Gastroesophageal sphincter (tissue), 4 donors: ENCODE measurements around the gene NAALAD2. TPM values are rescaled to one million over a fixed set of nuclear protein-coding genes. Genes with fewer than 3 reads are reported as not detected.
"Not testable (repeated sequence)": the region's sequence is repeated elsewhere in the genome, so short reads cannot be mapped to it uniquely, and the experiment has no call there.

Source experiments
- ATAC-seq: fragments of 150-250 bp; one replicate; pipeline ENCODE4 v1.9.1; 2016; ENCODE audit warnings: mild to moderate bottlenecking, moderate library complexity
- H3K27ac ChIP-seq, 4 donors: fragments of 200-600 bp; sonication (generic) in 3 of 4; 1 replicate in 3 of 4; 2 replicates in 1 of 4; pipeline ENCODE4 v1.5.1; 2016 to 2019
- H3K27me3 ChIP-seq: fragments of 200-600 bp; sonication (generic); one replicate; pipeline ENCODE4 v1.5.1; 2019
- H3K36me3 ChIP-seq, 2 donors: fragments of 200-600 bp; sonication (generic); one replicate each; pipeline ENCODE4 v1.5.1; 2019; ENCODE audit warnings: control low read depth in 1 of 2
- H3K4me1 ChIP-seq, 3 donors: fragments of 200-600 bp; sonication (generic); 1 replicate in 2 of 3; 2 replicates in 1 of 3; pipeline ENCODE4 v1.5.1; 2016 to 2019; ENCODE audit warnings: control low read depth in 2 of 3
- H3K4me3 ChIP-seq, 2 donors: fragments of 200-600 bp; sonication (generic); one replicate each; pipeline ENCODE4 v1.5.1; 2019; ENCODE audit warnings: mild to moderate bottlenecking in 1 of 2, moderate library complexity in 1 of 2
- H3K9me3 ChIP-seq, 3 donors: fragments of 200-600 bp; sonication (generic); one replicate each; pipeline ENCODE4 v1.5.1; 2017 to 2019; ENCODE audit warnings: control low read depth in 2 of 3
- EP300 ChIP-seq: sonication (generic); formaldehyde crosslinking; IDR thresholded peaks from one replicate; pipeline ENCODE4 v1.6.1; 2017; ENCODE audit warnings: antibody characterized with exemption, mild to moderate bottlenecking
- POLR2A ChIP-seq, 2 donors: fragments of 450-650 bp; IDR thresholded peaks; one replicate each; pipeline ENCODE4 v1.6.1; 2017; ENCODE audit warnings: antibody characterized with exemption in 2 of 2, mild to moderate bottlenecking in 2 of 2, moderate library complexity in 1 of 2
- POLR2AphosphoS5 ChIP-seq: sonication (generic); formaldehyde crosslinking; IDR thresholded peaks from one replicate; pipeline ENCODE4 v1.6.1; 2017; ENCODE audit warnings: antibody characterized with exemption
- WGBS, 2 donors: methylation state at CpG; one replicate each; pipeline ENCODE4 v1.1.5; 2018; ENCODE audit warnings: low coverage in 1 of 2; 5-methylcytosine and 5-hydroxymethylcytosine counted together
- total RNA-seq, 4 donors: library from RNA; depleted of rRNA; stranded (reverse); fragments of >200 nt; gene quantifications; one replicate each; pipeline ENCODE4 v1.1.0, GENCODE V29; 2016
- TF ChIP-seq, protein P1 (sequence below), 4 experiments: fragments of 200-600 bp in 2 of 4; fragments of 450-650 bp in 2 of 4; sonication (generic) in 1 of 4; IDR thresholded peaks; one replicate each; pipeline ENCODE4 v1.5.1; 2017 to 2019; ENCODE audit warnings: antibody characterized with exemption in 4 of 4, mild to moderate bottlenecking in 2 of 4, moderate library complexity in 2 of 4

NAALAD2 gene
- total RNA-seq, 4 donors from 2014 or later = 0.66 to 2.8 (median 1.7) TPM

GRCh38 chr11:90135016-90135415 is 553 bp downstream of the NAALAD2 start:
- WGBS, 2 donors = 1% methylated on average over 5 of the region's 5 CpGs
- H3K4me3 ChIP-seq = peak overlapping the region; percentile 20 to 56
- H3K27me3 ChIP-seq = peaks cover 10% of the 10 kb centered on the region
- H3K36me3 ChIP-seq = no peaks in the 10 kb centered on the region
- H3K4me1 ChIP-seq = peaks cover 0 to 12% (median 0%) of the 10 kb centered on the region in 3 donors
- ATAC-seq = no peak
- peak overlapping the region in 2 of 4 donors; percentile 18 to 58 for H3K27ac ChIP-seq
- no peak for TF ChIP-seq EP300
- TF ChIP-seq POLR2AphosphoS5 = no peak
- no peak for TF ChIP-seq POLR2A (IDR thresholded peaks at IDR 0.05)
- TF ChIP-seq, protein P1, sequence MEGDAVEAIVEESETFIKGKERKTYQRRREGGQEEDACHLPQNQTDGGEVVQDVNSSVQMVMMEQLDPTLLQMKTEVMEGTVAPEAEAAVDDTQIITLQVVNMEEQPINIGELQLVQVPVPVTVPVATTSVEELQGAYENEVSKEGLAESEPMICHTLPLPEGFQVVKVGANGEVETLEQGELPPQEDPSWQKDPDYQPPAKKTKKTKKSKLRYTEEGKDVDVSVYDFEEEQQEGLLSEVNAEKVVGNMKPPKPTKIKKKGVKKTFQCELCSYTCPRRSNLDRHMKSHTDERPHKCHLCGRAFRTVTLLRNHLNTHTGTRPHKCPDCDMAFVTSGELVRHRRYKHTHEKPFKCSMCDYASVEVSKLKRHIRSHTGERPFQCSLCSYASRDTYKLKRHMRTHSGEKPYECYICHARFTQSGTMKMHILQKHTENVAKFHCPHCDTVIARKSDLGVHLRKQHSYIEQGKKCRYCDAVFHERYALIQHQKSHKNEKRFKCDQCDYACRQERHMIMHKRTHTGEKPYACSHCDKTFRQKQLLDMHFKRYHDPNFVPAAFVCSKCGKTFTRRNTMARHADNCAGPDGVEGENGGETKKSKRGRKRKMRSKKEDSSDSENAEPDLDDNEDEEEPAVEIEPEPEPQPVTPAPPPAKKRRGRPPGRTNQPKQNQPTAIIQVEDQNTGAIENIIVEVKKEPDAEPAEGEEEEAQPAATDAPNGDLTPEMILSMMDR (IDR thresholded peaks at IDR 0.05) = no peak
- no peaks in the 10 kb centered on the region for H3K9me3 ChIP-seq

DNA sequence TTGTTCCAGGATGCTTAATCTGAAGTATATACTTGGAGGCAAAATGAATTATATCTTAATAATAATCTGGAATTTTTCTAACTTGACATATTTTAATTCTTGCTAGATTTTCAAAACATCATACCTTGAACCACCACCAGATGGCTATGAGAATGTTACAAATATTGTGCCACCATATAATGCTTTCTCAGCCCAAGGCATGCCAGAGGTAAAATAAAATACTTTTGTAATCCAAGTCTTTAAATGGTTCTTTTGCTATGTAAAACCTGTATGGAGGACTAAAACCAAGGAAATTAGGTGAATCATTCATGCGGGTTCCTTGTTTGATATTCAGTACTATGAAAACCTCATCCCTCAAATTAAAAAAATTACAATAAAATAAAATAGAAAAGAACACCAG is 14.4 kb downstream of the NAALAD2 start:
- WGBS, 2 donors = 82% methylated on average over 1 of the region's 1 CpG; no CpG with 5 or more reads in 1 of the 2 donors
- no peak overlapping the region for H3K4me3 ChIP-seq
- H3K27ac ChIP-seq = no peak overlapping the region
- TF ChIP-seq EP300 = no peak
- TF ChIP-seq POLR2AphosphoS5 = no peak
- TF ChIP-seq, protein P1 (IDR thresholded peaks at IDR 0.05) = no peak
- TF ChIP-seq POLR2A (IDR thresholded peaks at IDR 0.05) = no peak
- no peaks in the 10 kb centered on the region for H3K27me3 ChIP-seq
- no peaks in the 10 kb centered on the region for H3K4me1 ChIP-seq
- H3K36me3 ChIP-seq = no peaks in the 10 kb centered on the region
- ATAC-seq = no peak
- H3K9me3 ChIP-seq = no peaks in the 10 kb centered on the region

GRCh38 chr11:90166982-90167573 is 32.6 kb downstream of the NAALAD2 start:
- H3K4me3 ChIP-seq, H3K4me1 ChIP-seq, H3K27ac ChIP-seq, H3K36me3 ChIP-seq, H3K9me3 ChIP-seq, ATAC-seq, H3K27me3 ChIP-seq: not testable (repeated sequence)
- 97% methylated on average over 6 of the region's 49 CpGs; no CpG with 5 or more reads in 1 of the 2 donors for WGBS, 2 donors

DNA sequence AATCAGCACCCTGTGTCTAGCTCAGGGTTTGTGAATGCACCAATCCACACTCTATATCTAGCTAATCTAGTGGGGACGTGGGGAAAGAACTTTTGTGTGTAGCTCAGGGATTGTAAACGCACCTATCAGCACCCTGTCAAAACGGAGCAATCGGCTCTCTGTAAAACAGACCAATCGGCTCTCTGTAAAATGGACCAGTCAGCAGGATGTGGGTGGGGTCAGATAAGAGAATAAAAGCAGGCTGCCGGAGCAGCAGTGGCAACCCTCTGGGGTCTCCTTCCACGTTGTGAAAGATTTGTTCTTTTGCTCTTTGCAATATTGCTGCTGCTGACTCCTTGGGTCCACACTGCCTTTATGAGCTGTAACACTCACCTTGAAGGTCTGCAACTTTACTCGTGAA is 33.2 kb downstream of the NAALAD2 start:
- not testable (repeated sequence) for ATAC-seq, H3K36me3 ChIP-seq, H3K27ac ChIP-seq, H3K9me3 ChIP-seq, H3K4me1 ChIP-seq, H3K27me3 ChIP-seq, H3K4me3 ChIP-seq
- 83 to 85% methylated on average over 5 to 8 of the region's 8 CpGs for WGBS, 2 donors

- no peak overlapping the region for H3K27ac ChIP-seq
- H3K4me1 ChIP-seq = no peaks in the 10 kb centered on the region
- no peaks in the 10 kb centered on the region for H3K27me3 ChIP-seq
- no peak for ATAC-seq
- no peak overlapping the region for H3K4me3 ChIP-seq
- H3K36me3 ChIP-seq = no peaks in the 10 kb centered on the region
- 92 to 96% methylated on average over 3 of the region's 3 CpGs for whole genome bisulfite sequencing, 2 donors
- no peaks in the 10 kb centered on the region for H3K9me3 ChIP-seq
- TF ChIP-seq POLR2AphosphoS5 (no peak), EP300 (no peak), POLR2A (IDR thresholded peaks at IDR 0.05) (no peak)
- TF ChIP-seq, protein P1 (IDR thresholded peaks at IDR 0.05) = no peak
Measured at GRCh38 chr11:90168571-90168970, 34.1 kb downstream of the NAALAD2 start.

DNA sequence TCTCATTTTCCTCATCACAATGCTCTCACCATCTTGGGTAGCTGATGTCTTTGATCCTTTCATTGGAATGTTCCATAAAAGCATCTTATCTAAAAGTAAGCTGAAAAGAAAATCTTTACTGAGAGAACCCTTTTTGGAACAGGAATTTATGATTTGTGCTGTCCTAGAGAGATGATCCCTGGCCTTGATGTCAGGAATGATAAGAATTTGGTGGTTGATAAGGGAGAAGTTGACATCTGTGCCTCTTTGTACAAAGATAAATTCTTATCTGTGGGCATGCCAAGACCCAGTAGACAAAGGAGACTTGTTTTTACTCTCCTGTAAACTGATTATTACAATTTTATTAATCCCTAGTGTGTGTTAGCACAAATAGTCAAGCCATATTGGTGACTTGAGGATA is 36.9 kb downstream of the NAALAD2 start:
- H3K4me1 ChIP-seq = no peaks in the 10 kb centered on the region
- no peaks in the 10 kb centered on the region for H3K9me3 ChIP-seq
- ATAC-seq = no peak
- H3K4me3 ChIP-seq = no peak overlapping the region
- no peaks in the 10 kb centered on the region for H3K36me3 ChIP-seq
- no peak for TF ChIP-seq EP300
- no peak for TF ChIP-seq POLR2A (IDR thresholded peaks at IDR 0.05)
- no peak for TF ChIP-seq POLR2AphosphoS5
- TF ChIP-seq, protein P1 (IDR thresholded peaks at IDR 0.05) = no peak
- no peak overlapping the region for H3K27ac ChIP-seq
- no peaks in the 10 kb centered on the region for H3K27me3 ChIP-seq
